Mammary epithelial cell (primary cell): ENCODE measurements around the gene SLC15A5.

Experiments used
- CTCF ChIP-seq, 2 donors: IDR thresholded peaks in 1 of 2; conservative IDR thresholded peaks in 1 of 2; 2 replicates each; pipeline ENCODE4 v1.5.1; 2011 to 2012; ENCODE audit warnings: inconsistent platforms in 2 of 2, low read length in 2 of 2, mild to moderate bottlenecking in 2 of 2, control low read depth in 1 of 2, low read depth in 1 of 2; ENCODE audit not compliant: insufficient read depth in 1 of 2; ENCODE audit errors: extremely low read depth in 1 of 2
- EZH2 ChIP-seq: IDR thresholded peaks from 2 replicates; pipeline ENCODE4 v1.6.1; 2012; ENCODE audit warnings: low read length, inconsistent platforms, borderline replicate concordance

GRCh38 chr12:16303939-16304338 lies 26.5 kb upstream of the SLC15A5 start:
- TF ChIP-seq EZH2, result no peak
- TF ChIP-seq CTCF (conservative IDR thresholded peaks at IDR 0.05 in 1 of 2, IDR thresholded peaks at IDR 0.05 in 1 of 2; ENCODE audit: extremely low read depth in 1 of 2, insufficient read depth in 1 of 2, low read depth in 1 of 2, low read length in 2 of 2), result no peak
